T1000 (cell line): ENCODE measurements around the gene TXNRD2.
A peak's percentile ranks its signal among the peaks of the same experiment; 100 is the strongest.

Experiments used
- DNase-seq: peaks from one replicate; lab custom pipeline; 2025; ENCODE audit warnings: mixed read lengths; lab: John Stamatoyannopoulos, UW

Gene TXNRD2

GRCh38 chr22:19875531-19876313 lies 65.9 kb downstream of the TXNRD2 start:
- peak; percentile 22 for DNase-seq

- no peak for DNase-seq
Observed at GRCh38 chr22:19875061-19875530, 66.5 kb downstream of the TXNRD2 start.

GRCh38 chr22:19874307-19875060 lies 67.1 kb downstream of the TXNRD2 start:
- no peak for DNase-seq

- no peak for DNase-seq
Observed at GRCh38 chr22:19873960-19874306, 67.7 kb downstream of the TXNRD2 start.

- no peak for DNase-seq
Observed at GRCh38 chr22:19873138-19873959, 68.3 kb downstream of the TXNRD2 start.

GRCh38 chr22:19872779-19873137 lies 68.9 kb downstream of the TXNRD2 start:
- no peak for DNase-seq

- no peak for DNase-seq
Observed at GRCh38 chr22:19871845-19872778, 69.5 kb downstream of the TXNRD2 start.

GRCh38 chr22:19871023-19871844 lies 70.4 kb downstream of the TXNRD2 start:
- no peak for DNase-seq

- no peak for DNase-seq
Observed at GRCh38 chr22:19870153-19871022, 71.2 kb downstream of the TXNRD2 start.

GRCh38 chr22:19869497-19870152 lies 72.0 kb downstream of the TXNRD2 start:
- DNase-seq, result no peak

GRCh38 chr22:19868773-19869471 lies 72.7 kb downstream of the TXNRD2 start:
- no peak for DNase-seq

- no peak for DNase-seq
Observed at GRCh38 chr22:19868333-19868732, 73.3 kb downstream of the TXNRD2 start.

- DNase-seq, result no peak
Observed at GRCh38 chr22:19867617-19868016, 74.0 kb downstream of the TXNRD2 start.

- DNase-seq, result no peak
Observed at GRCh38 chr22:19866665-19867009, 75.0 kb downstream of the TXNRD2 start.

- DNase-seq, result no peak
Observed at GRCh38 chr22:19865141-19865829, 76.3 kb downstream of the TXNRD2 start.

- DNase-seq, result no peak
Observed at GRCh38 chr22:19864538-19865106, 77.0 kb downstream of the TXNRD2 start.

- no peak for DNase-seq
Observed at GRCh38 chr22:19863571-19863970, 78.0 kb downstream of the TXNRD2 start.
